GM19372 (cell line): ENCODE results near the gene VAV2.

ENCODE experiments used
- ATAC-seq: cut with Tn5 transposase; IDR thresholded peaks from one replicate; pipeline ENCODE4 v1.9.1; 2021; ENCODE audit warnings: mild to moderate bottlenecking, low read depth, moderate library complexity; ENCODE audit not compliant: unreplicated experiment

Gene VAV2

GRCh38 chr9:133739408-133740280 is 252.5 kb downstream of the VAV2 start:
- ATAC-seq, result no peak

- ATAC-seq, result no peak
Measured at GRCh38 chr9:133738640-133739225, 253.4 kb downstream of the VAV2 start.

DNA sequence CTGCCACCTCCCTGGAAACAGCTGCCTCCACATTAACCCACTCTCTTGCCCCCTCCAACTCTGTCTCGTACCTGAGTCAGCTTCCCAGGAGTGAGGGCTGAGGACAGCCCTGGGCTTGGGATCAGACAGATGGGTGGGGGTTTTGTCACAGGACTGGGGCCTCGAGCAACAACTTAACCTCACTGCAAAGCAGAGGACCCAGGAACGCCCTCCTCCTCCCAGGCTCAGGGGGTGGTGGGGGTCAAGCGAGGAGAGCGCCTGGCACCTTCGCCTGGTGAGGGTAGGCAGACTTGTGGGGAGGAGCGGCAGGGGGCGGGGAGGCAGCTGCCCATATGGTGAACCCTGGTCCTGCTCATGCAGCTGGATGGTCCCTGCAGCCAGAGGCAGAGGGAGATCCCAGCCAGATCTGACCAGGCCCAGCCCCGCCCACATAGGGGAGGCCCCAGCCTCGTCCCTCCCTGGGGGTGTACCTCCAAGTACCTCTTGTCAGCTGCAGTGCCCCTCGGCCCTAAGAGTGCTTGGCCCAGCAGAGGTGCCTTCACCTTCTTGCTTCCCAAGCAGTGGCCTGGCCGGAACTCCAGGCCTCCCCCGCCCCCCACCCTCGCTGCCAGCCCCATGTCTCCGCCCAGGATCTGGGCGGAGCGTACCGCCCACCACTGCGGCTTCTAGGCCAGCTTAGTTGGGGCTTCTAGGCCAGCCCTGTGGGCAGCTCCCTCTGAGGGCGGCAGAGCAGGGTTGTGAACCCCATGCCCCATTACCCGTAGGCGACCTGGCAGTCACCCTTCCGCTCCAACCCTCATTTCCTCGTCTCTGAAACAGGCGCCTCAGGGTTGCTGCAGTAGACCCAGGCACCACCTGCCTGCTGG is 254.1 kb downstream of the VAV2 start, which contains the start of gene SARDH:
Gene SARDH, minus strand, starts transcription at position 579 of the 866 bp plus-strand sequence. CDS start 4,179 bp downstream, outside the sequence.
- no peak for ATAC-seq

DNA sequence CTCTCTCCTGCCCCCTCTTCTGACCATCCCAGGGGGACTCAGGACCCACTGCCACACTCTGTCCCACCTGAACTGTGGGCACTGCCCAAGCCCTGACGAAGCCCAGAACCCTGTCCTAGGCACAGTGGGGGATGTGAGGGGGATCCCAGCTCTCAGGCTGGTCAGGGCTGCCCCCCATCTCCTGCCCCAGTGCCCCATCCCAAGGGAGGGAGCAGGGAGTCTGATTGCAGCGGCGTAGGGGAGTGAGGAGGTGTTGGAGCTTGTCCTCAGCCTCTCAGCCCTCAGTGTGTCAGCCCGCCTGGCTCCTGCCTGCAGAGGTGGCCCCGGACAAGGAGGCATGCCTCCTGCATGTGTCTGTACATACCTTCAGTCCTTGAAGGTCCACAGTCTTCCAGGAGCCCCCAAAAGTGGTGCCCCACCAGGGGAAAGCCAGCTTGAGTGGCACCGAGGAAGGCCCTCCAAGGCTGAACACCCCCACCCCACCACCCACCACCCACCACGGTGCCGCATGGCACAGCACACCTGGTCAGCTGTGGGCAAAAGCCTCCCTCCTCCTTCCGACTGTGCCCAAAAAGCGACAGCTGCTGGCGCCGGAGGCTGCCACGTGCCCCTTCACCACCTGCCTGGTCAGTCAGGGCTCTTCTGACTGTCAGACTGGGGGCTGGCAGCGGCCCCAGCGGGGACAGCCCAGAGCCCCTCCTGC is 254.9 kb downstream of the VAV2 start:
- ATAC-seq, result no peak

DNA sequence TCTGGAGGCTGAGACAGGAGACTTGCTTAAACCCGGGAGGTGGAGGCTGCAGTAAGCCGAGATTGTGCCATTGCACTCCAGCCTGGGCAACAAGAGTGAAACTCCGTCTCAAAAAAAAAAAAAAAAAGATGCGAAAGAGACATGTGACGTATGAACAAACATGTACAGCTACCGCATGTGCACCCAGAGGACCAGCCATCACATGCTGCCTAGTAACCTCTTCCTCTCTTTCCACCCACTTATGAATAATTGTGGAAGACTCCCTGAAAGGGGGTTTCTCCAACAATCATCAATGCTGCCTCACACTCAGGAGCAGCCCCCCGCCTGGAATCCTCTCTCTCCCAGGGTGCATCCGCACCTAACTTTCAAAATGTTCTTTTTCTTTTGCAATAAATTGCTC is 256.2 kb downstream of the VAV2 start:
- no peak for ATAC-seq

DNA sequence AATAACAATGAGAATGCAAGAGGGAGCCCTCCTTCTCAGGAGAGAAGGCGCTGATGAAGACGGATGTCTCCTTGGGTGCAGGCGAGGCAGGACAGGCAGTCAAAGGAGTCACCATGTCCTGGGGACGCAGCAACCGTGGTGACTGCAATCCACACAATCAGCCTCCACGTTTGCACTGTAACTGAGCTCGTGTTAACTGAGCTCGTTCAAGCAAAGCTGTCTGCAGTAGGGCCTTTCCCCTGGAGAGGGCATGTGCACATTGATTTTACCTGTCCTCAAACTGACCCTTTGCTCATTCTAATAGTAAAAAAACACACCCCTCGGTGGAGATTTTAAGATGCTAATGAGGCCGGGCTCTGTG is 256.7 kb downstream of the VAV2 start:
- no peak for ATAC-seq

DNA sequence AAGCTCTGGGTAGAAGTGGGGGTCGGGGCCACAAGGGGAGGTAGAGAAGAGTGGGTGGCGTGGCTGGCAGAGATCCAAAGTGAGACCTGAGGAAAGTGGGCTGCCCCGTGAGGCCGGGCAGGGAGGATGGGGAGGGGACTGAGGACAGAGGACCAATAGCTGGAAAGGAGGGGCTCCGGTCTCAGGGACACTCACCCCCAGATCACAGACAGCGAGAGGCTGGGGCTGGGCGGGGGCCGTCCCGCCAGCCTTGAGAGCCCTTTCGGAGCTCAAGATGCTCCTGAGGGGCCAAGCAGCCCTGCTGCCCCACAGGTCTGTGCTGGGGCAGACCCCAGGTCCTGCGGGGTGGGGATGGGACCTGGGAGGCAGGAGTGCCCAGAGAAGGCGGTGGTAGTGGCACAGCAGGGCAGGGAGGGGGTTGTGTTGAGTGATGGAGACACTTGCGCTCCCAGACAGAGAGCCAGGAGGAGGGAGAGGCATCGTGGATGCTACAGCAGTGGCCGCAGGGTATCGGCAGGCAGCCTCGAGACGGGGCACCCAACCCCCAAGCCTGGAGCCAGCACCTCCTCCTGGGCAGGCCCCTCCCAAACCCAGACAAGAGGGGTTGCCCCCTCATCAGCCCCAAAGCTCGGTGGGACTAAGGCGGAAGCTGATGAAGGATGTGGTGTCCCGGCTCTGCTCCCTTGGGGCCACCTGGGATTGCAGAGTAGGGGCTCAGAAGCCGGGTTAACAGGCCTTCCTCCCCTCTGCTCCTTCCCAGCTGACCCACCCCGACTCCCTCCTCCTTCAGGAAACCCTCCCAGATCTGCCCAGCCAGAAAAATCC is 257.3 kb downstream of the VAV2 start:
- ATAC-seq, result no peak

GRCh38 chr9:133733796-133734533 is 258.2 kb downstream of the VAV2 start:
- ATAC-seq, result no peak

GRCh38 chr9:133733421-133733795 is 258.7 kb downstream of the VAV2 start:
- ATAC-seq, result no peak

GRCh38 chr9:133732639-133733408 is 259.3 kb downstream of the VAV2 start:
- ATAC-seq, result no peak

DNA sequence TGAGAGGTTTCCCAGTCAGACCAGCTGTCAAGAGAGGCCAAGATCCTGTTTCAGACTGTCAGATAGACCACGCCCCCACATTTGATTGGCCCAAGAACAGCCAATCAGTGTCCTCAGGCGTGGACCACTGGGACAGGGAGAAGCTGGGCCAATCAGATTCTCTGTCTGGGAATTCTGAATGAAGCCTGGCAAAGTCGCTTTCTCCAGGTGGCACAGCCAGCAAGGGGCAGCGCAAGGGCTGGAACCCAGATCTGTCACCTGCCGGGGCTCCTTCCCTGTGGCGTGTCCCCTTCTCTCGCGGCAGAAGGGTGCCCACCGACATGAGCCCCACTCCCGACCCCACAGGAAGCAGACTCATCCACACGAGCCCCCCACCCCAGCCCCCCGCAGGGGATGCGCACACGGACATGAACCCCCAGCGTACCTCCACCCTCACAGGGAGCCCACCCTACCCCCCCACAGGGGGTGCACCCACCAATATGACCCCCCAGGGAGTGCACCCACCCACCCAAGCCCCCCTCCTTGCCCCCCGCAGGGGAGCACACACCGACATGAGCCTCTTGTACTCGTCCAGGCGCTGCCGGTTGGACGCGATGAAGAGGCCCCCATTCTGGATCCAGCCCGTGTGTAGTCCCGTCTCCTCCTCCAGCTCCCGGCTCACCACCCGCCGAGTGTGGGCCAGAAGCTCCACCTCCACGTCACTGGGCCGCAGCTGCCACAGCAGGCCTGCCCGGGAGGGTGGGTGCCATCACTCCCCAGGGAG is 260.1 kb downstream of the VAV2 start:
- ATAC-seq, result no peak

DNA sequence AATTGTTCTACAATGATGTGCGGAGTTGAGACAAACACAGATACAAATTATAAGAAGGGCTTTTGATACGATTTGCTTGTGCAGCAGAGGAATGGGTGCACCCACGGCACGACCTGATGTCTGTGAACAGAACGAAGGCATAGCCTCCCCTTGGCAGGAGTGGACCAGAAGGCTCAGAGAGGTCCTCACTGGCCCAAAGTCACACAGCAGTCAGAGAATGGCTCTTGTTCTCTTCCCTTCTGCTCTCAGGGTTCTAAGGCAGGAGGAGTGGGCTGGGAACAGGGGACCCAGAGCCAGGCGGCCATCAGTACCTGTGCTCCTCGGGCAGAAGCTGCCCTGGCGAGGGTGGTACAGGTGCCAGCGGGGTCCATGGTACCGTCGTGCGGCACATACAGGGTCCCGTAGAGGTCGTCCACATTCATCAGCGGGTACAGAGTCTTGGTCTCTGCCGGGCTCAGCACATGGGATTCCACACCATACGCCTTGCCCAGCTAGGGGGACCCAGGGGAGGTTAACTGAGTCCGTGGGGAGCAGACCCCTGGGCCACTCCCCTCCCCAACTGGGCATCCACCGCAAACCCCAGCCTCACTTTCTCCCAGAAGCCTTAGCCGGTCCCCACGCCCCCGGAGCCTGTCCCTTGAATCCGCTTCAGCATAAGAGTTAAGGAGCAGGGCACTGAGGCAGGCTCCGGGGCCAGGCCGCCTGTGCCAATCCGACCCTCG is 261.0 kb downstream of the VAV2 start:
- ATAC-seq, result no peak

GRCh38 chr9:133729617-133730281 is 262.4 kb downstream of the VAV2 start:
- ATAC-seq, result no peak

DNA sequence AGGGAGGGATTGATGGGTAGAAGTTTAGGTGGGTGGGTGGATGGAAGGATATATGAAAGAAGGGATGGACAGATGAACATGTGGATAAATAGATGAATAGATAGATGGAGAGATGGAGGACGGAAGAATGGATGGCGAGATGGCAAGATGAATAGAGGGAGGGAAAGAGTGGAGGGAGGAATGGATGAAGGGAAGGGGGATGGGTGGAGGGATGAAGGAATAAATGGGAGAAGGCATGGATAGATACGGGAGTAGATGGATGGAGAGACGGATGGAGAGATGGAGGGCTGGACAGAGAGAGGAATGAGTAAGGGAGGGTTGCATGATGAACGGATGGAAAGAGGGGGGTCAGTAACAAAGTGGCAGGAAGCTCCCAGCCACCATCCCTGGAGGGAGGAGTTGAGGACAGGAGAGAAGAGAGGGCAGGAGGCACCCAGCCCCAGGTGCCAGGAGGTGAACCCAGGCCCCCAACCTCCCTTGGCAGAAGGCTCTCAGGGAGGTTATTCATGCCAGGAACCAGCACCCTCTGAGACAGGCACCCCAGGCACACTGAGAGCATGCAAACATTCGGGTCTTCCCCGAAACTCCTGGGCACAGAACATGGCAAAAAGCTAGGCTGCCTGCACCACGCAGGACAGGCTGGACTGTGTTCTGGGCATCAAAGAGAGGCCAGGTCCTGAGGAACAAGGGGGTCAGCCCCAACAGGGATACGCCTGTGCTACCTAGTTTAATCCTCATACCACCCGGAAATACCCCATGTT is 263.1 kb downstream of the VAV2 start:
- no peak for ATAC-seq

DNA sequence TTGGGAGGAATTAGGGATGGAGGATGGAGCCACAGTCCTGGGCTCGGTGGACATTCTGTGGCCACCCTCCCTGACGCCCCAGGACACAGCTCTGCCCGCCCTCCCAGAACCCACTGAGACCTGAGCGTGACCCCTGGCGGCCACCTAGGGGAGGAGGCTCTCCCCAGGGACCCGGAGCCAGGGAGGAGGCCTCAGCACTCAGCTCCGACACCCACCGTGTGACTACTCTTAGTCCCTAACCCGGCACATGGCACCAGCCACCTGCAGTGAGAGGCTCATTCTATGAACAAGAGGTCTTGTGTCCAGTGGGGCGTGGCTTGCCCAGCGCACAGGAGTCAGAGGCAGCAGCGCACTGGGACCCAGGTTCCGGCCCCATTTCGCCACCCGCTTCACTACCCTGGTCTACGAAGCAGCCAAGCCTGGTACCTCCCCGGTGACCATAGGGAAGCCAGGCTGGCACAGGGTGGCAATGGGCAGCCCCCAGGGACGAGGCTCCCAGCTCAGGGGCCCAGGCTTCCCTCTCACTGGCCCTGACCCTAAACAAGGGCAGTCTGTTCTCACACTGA is 264.2 kb downstream of the VAV2 start:
- no peak for ATAC-seq
